ENCODE measurements around the gene ARL2BP.
"Not testable (repeated sequence)": the region's sequence is repeated elsewhere in the genome, so short reads cannot be mapped to it uniquely, and the experiment has no call there.

Gene ARL2BP

GRCh38 chr16:57263541-57264351 is 18.7 kb downstream of the ARL2BP start:
- no peak for DNase-seq

- DNase-seq: no peak
These were observed 19.3 kb downstream of the ARL2BP start for GRCh38 chr16:57264381-57264780.

GRCh38 chr16:57264950-57265371 is 19.9 kb downstream of the ARL2BP start:
- DNase-seq: no peak

- no peak for DNase-seq
These were observed 20.9 kb downstream of the ARL2BP start for GRCh38 chr16:57265850-57266530.

GRCh38 chr16:57266531-57267260 is 21.6 kb downstream of the ARL2BP start:
- DNase-seq: no peak

GRCh38 chr16:57267343-57267742 is 22.3 kb downstream of the ARL2BP start:
- not testable (repeated sequence) for DNase-seq

GRCh38 chr16:57268804-57269800 is 24.0 kb downstream of the ARL2BP start:
- no peak for DNase-seq

- DNase-seq: no peak
These were observed 25.4 kb downstream of the ARL2BP start for GRCh38 chr16:57270221-57271062.

GRCh38 chr16:57271063-57271345 is 25.9 kb downstream of the ARL2BP start:
- no peak for DNase-seq

- no peak for DNase-seq
These were observed 26.9 kb downstream of the ARL2BP start for GRCh38 chr16:57271867-57272495.

GRCh38 chr16:57273359-57273758 is 28.3 kb downstream of the ARL2BP start:
- no peak for DNase-seq

GRCh38 chr16:57273826-57274225 is 28.8 kb downstream of the ARL2BP start:
- no peak for DNase-seq

GRCh38 chr16:57275946-57276345 is 30.9 kb downstream of the ARL2BP start:
- not testable (repeated sequence) for DNase-seq

- no peak for DNase-seq
These were observed 31.5 kb downstream of the ARL2BP start for GRCh38 chr16:57276596-57276995.

GRCh38 chr16:57277586-57277985 is 32.5 kb downstream of the ARL2BP start:
- peak; percentile 36 for DNase-seq

- DNase-seq: no peak
These were observed 33.4 kb downstream of the ARL2BP start for GRCh38 chr16:57278494-57278893.

GRCh38 chr16:57279780-57280638 is 35.0 kb downstream of the ARL2BP start:
- no peak for DNase-seq

GRCh38 chr16:57281791-57282190 is 36.7 kb downstream of the ARL2BP start:
- DNase-seq: no peak

- DNase-seq: no peak
These were observed 37.6 kb downstream of the ARL2BP start for GRCh38 chr16:57282510-57283213.
